HG03159 (cell line): ENCODE data around the gene DHTKD1.
"Not testable (repeated sequence)": the region's sequence is repeated elsewhere in the genome, so short reads cannot be mapped to it uniquely, and the experiment has no call there.

Source experiments
- ATAC-seq: cut with Tn5 transposase; IDR thresholded peaks from one replicate; pipeline ENCODE4 v1.9.1; 2021; ENCODE audit warnings: mild to moderate bottlenecking, moderate library complexity; ENCODE audit not compliant: unreplicated experiment

The DHTKD1 gene

GRCh38 chr10:12140038-12140437, 71.3 kb downstream of the DHTKD1 start:
- ATAC-seq = no peak

GRCh38 chr10:12144538-12144937, 75.8 kb downstream of the DHTKD1 start:
- no peak for ATAC-seq

GRCh38 chr10:12150163-12150562, 81.4 kb downstream of the DHTKD1 start:
- ATAC-seq = no peak

- no peak for ATAC-seq
Observed at GRCh38 chr10:12154516-12154915, 85.8 kb downstream of the DHTKD1 start.

GRCh38 chr10:12156367-12157123, 87.8 kb downstream of the DHTKD1 start:
- ATAC-seq = no peak

GRCh38 chr10:12158111-12158510, 89.4 kb downstream of the DHTKD1 start:
- no peak for ATAC-seq

- ATAC-seq = no peak
Observed at GRCh38 chr10:12160664-12161063, 91.9 kb downstream of the DHTKD1 start.

GRCh38 chr10:12162927-12163326, 94.2 kb downstream of the DHTKD1 start:
- ATAC-seq = no peak

- ATAC-seq = no peak
Observed at GRCh38 chr10:12164085-12164484, 95.3 kb downstream of the DHTKD1 start.

- no peak for ATAC-seq
Observed at GRCh38 chr10:12165036-12165435, 96.3 kb downstream of the DHTKD1 start.

GRCh38 chr10:12165999-12166775, 97.4 kb downstream of the DHTKD1 start:
- ATAC-seq = no peak

GRCh38 chr10:12171512-12171911, 102.8 kb downstream of the DHTKD1 start:
- ATAC-seq = not testable (repeated sequence)
